Omental fat pad (tissue), 4 donors: ENCODE results near the gene FAM47C. TPM values are rescaled to one million over a fixed set of nuclear protein-coding genes. Genes with fewer than 3 reads are reported as not detected.
"Not testable (repeated sequence)": the region's sequence is repeated elsewhere in the genome, so short reads cannot be mapped to it uniquely, and the experiment has no call there.

Source experiments
- ATAC-seq: fragments of 150-250 bp; one replicate; pipeline ENCODE4 v1.9.1; 2016; ENCODE audit warnings: mild to moderate bottlenecking, moderate library complexity; ENCODE audit not compliant: low FRiP score
- DNase-seq: peaks from one replicate; pipeline ENCODE4 v3.0.0-alpha.2; 2019; ENCODE audit warnings: low spot score
- CTCF ChIP-seq, 3 donors: fragments of 450-650 bp; IDR thresholded peaks; one replicate each; pipeline ENCODE4 v1.5.1; 2016 to 2017; ENCODE audit warnings: antibody characterized with exemption in 3 of 3, mild to moderate bottlenecking in 3 of 3, moderate library complexity in 2 of 3
- total RNA-seq, 4 donors: library from RNA; depleted of rRNA; stranded (reverse); fragments of >200 nt; gene quantifications; one replicate each; pipeline ENCODE4 v1.1.0, GENCODE V29; 2016

FAM47C gene
- total RNA-seq, result not detected

- not testable (repeated sequence) for ATAC-seq, DNase-seq
These were observed at the start of gene FAM47C for GRCh38 chrX:37008182-37008581. Gene FAM47C (plus strand): TSS chrX:37008366. CDS start chrX:37008411, 45 bp downstream.

GRCh38 chrX:36961590-36961989 is 46.6 kb upstream of the FAM47C start:
- DNase-seq, result no peak
- ATAC-seq, result no peak
- no peak for TF ChIP-seq CTCF (IDR thresholded peaks at IDR 0.05)

GRCh38 chrX:36963069-36963808 is 44.9 kb upstream of the FAM47C start:
- DNase-seq, result no peak
- no peak for TF ChIP-seq CTCF (IDR thresholded peaks at IDR 0.05)
- ATAC-seq, result no peak

- no peak for ATAC-seq
- no peak for DNase-seq
- TF ChIP-seq CTCF (IDR thresholded peaks at IDR 0.05), result no peak
These were observed 44.3 kb upstream of the FAM47C start for GRCh38 chrX:36963852-36964251.

GRCh38 chrX:36973575-36973974 is 34.6 kb upstream of the FAM47C start:
- DNase-seq (no peak), ATAC-seq (no peak)
- TF ChIP-seq CTCF (IDR thresholded peaks at IDR 0.05), result no peak

GRCh38 chrX:36974911-36975310 is 33.3 kb upstream of the FAM47C start:
- no peak for DNase-seq
- no peak for ATAC-seq
- no peak for TF ChIP-seq CTCF (IDR thresholded peaks at IDR 0.05)

- no peak for DNase-seq
- no peak for TF ChIP-seq CTCF (IDR thresholded peaks at IDR 0.05)
- ATAC-seq, result no peak
These were observed 29.3 kb upstream of the FAM47C start for GRCh38 chrX:36978886-36979285.
